Non-pigmented ciliary epithelial cell (primary cell): ENCODE data around the gene OR2T11.
"Not testable (repeated sequence)": the region's sequence is repeated elsewhere in the genome, so short reads cannot be mapped to it uniquely, and the experiment has no call there.

Experiments
- DNase-seq: peaks from one replicate; pipeline ENCODE4 v3.0.0-alpha.2; 2010; ENCODE audit warnings: low read depth

OR2T11 gene

GRCh38 chr1:248618878-248619277 is 16.0 kb downstream of the OR2T11 start:
- no peak for DNase-seq

GRCh38 chr1:248618119-248618518 is 16.8 kb downstream of the OR2T11 start:
- no peak for DNase-seq

- no peak for DNase-seq
Observed at GRCh38 chr1:248613742-248614141, 21.1 kb downstream of the OR2T11 start.

GRCh38 chr1:248611883-248612414 is 22.9 kb downstream of the OR2T11 start:
- no peak for DNase-seq

- no peak for DNase-seq
Observed at GRCh38 chr1:248610301-248610700, 24.6 kb downstream of the OR2T11 start.

- DNase-seq: no peak
Observed at GRCh38 chr1:248599396-248599795, 35.5 kb downstream of the OR2T11 start.

GRCh38 chr1:248597589-248597988 is 37.3 kb downstream of the OR2T11 start, which contains the start of gene OR2T10:
OR2T10 (minus strand) TSS chr1:248597700; CDS start chr1:248593768, 3,932 bp downstream.
- DNase-seq: no peak

GRCh38 chr1:248596615-248597014 is 38.3 kb downstream of the OR2T11 start:
- DNase-seq: no peak

GRCh38 chr1:248593226-248593625 is 41.7 kb downstream of the OR2T11 start:
- no peak for DNase-seq

- DNase-seq: no peak
Observed at GRCh38 chr1:248592655-248593054, 42.2 kb downstream of the OR2T11 start.

- no peak for DNase-seq
Observed at GRCh38 chr1:248590055-248590454, 44.8 kb downstream of the OR2T11 start.

GRCh38 chr1:248589334-248589733 is 45.6 kb downstream of the OR2T11 start:
- DNase-seq: no peak

- DNase-seq: no peak
Observed at GRCh38 chr1:248585266-248585665, 49.6 kb downstream of the OR2T11 start.

- DNase-seq: no peak
Observed at GRCh38 chr1:248576260-248576980, 58.5 kb downstream of the OR2T11 start.

GRCh38 chr1:248574657-248575056 is 60.2 kb downstream of the OR2T11 start, which contains the start of gene OR2T34:
OR2T34 (minus strand) TSS chr1:248574757; CDS start chr1:248574757, 0 bp downstream.
- DNase-seq: not testable (repeated sequence)

- DNase-seq: not testable (repeated sequence)
Observed at GRCh38 chr1:248573856-248574255, 61.0 kb downstream of the OR2T11 start.
